ENCODE measurements around the gene CRELD2. TPM values are rescaled to one million over a fixed set of nuclear protein-coding genes. Genes with fewer than 3 reads are reported as not detected.
"Not testable (repeated sequence)": the region's sequence is repeated elsewhere in the genome, so short reads cannot be mapped to it uniquely, and the experiment has no call there.

The CRELD2 gene
- total RNA-seq, 2 experiments from 2014 or later, result 58.0 to 58.1 TPM

GRCh38 chr22:49945042-49945794 lies 26.8 kb downstream of the CRELD2 start:
- peak overlapping the region; percentile 80 for H3K27ac Mint-ChIP-seq
- H3K4me3 Mint-ChIP-seq; H3K9me3 Mint-ChIP-seq (ENCODE audit: insufficient read depth); ATAC-seq; H3K27me3 Mint-ChIP-seq (ENCODE audit: low read depth); CTCF ChIA-PET; H3K36me3 Mint-ChIP-seq (ENCODE audit: low read depth): not testable (repeated sequence)
- DNase-seq, result peak; percentile 72
- H3K4me1 Mint-ChIP-seq (ENCODE audit: low read depth), result peaks cover 12% of the 10 kb centered on the region
- POLR2A ChIA-PET, result interaction anchor here (0.6 kb wide), 1 partner anchor 663 kb away, joined by 3 read pairs; no protein-coding TSS in a partner anchor

GRCh38 chr22:49946612-49947295 lies 28.3 kb downstream of the CRELD2 start:
- ChIA-PET POLR2A (interaction anchor here (1.8 kb wide), 1 partner anchor 13 kb away, joined by 9 read pairs; the partner anchor contains the start of gene PIM3), CTCF (no interaction called here)
- Mint-ChIP-seq H3K27ac (no peak overlapping the region), H3K9me3 (ENCODE audit: insufficient read depth) (peaks cover 3% of the 10 kb centered on the region), H3K27me3 (ENCODE audit: low read depth) (no peaks in the 10 kb centered on the region), H3K4me3 (no peak overlapping the region), H3K4me1 (ENCODE audit: low read depth) (peaks cover 12% of the 10 kb centered on the region), H3K36me3 (ENCODE audit: low read depth) (no peaks in the 10 kb centered on the region)
- DNase-seq (no peak), ATAC-seq (no peak)

- no peaks in the 10 kb centered on the region for H3K36me3 Mint-ChIP-seq (ENCODE audit: low read depth)
- ATAC-seq, result no peak
- ChIA-PET POLR2A (interaction anchor here (1.8 kb wide), 1 partner anchor 13 kb away, joined by 9 read pairs; the partner anchor contains the start of gene PIM3), CTCF (no interaction called here)
- H3K27me3 Mint-ChIP-seq (ENCODE audit: low read depth), result no peaks in the 10 kb centered on the region
- DNase-seq, result no peak
- H3K4me3 Mint-ChIP-seq, result no peak overlapping the region
- peaks cover 3% of the 10 kb centered on the region for H3K9me3 Mint-ChIP-seq (ENCODE audit: insufficient read depth)
- H3K27ac Mint-ChIP-seq, result no peak overlapping the region
- peaks cover 12% of the 10 kb centered on the region for H3K4me1 Mint-ChIP-seq (ENCODE audit: low read depth)
Observed at GRCh38 chr22:49947296-49947622, 28.8 kb downstream of the CRELD2 start.

GRCh38 chr22:49948116-49948957 lies 29.9 kb downstream of the CRELD2 start:
- POLR2A ChIA-PET, result interaction anchor here (1.8 kb wide), 1 partner anchor 12 kb away, joined by 9 read pairs; the partner anchor contains the start of gene PIM3
- Mint-ChIP-seq H3K27me3 (ENCODE audit: low read depth) (no peaks in the 10 kb centered on the region), H3K4me3 (no peak overlapping the region), H3K36me3 (ENCODE audit: low read depth) (no peaks in the 10 kb centered on the region), H3K9me3 (ENCODE audit: insufficient read depth) (peaks cover 3% of the 10 kb centered on the region), H3K4me1 (ENCODE audit: low read depth) (peaks cover 12% of the 10 kb centered on the region), H3K27ac (no peak overlapping the region)
- ATAC-seq (no peak), DNase-seq (no peak)
- CTCF ChIA-PET, result no interaction called here

- no peak overlapping the region for H3K4me3 Mint-ChIP-seq
- peaks cover 3% of the 10 kb centered on the region for H3K9me3 Mint-ChIP-seq (ENCODE audit: insufficient read depth)
- ChIA-PET POLR2A (no interaction called here), CTCF (no interaction called here)
- ATAC-seq (no peak), DNase-seq (no peak)
- H3K27me3 Mint-ChIP-seq (ENCODE audit: low read depth), result no peaks in the 10 kb centered on the region
- H3K4me1 Mint-ChIP-seq (ENCODE audit: low read depth), result peaks cover 12% of the 10 kb centered on the region
- H3K27ac Mint-ChIP-seq, result no peak overlapping the region
- H3K36me3 Mint-ChIP-seq (ENCODE audit: low read depth), result no peaks in the 10 kb centered on the region
Observed at GRCh38 chr22:49948958-49949913, 30.8 kb downstream of the CRELD2 start.

- H3K4me3 Mint-ChIP-seq, result no peak overlapping the region
- ChIA-PET POLR2A (no interaction called here), CTCF (no interaction called here)
- no peak for DNase-seq
- peaks cover 3% of the 10 kb centered on the region for H3K9me3 Mint-ChIP-seq (ENCODE audit: insufficient read depth)
- ATAC-seq, result no peak
- peaks cover 12% of the 10 kb centered on the region for H3K4me1 Mint-ChIP-seq (ENCODE audit: low read depth)
- no peaks in the 10 kb centered on the region for H3K36me3 Mint-ChIP-seq (ENCODE audit: low read depth)
- H3K27ac Mint-ChIP-seq, result no peak overlapping the region
- H3K27me3 Mint-ChIP-seq (ENCODE audit: low read depth), result no peaks in the 10 kb centered on the region
Observed at GRCh38 chr22:49949914-49950292, 31.5 kb downstream of the CRELD2 start.

- ChIA-PET CTCF (no interaction called here), POLR2A (interaction anchor here (1.6 kb wide), 1 partner anchor 10 kb away, joined by 5 read pairs; the partner anchor contains the start of gene PIM3)
- Mint-ChIP-seq H3K4me3 (no peak overlapping the region), H3K9me3 (ENCODE audit: insufficient read depth) (peaks cover 3% of the 10 kb centered on the region), H3K27ac (no peak overlapping the region), H3K36me3 (ENCODE audit: low read depth) (no peaks in the 10 kb centered on the region), H3K27me3 (ENCODE audit: low read depth) (no peaks in the 10 kb centered on the region), H3K4me1 (ENCODE audit: low read depth) (peaks cover 9% of the 10 kb centered on the region)
- DNase-seq (no peak), ATAC-seq (no peak)
Observed at GRCh38 chr22:49950396-49950994, 32.1 kb downstream of the CRELD2 start.

GRCh38 chr22:49951000-49951677 lies 32.7 kb downstream of the CRELD2 start:
- Mint-ChIP-seq H3K9me3 (ENCODE audit: insufficient read depth) (no peaks in the 10 kb centered on the region), H3K4me1 (ENCODE audit: low read depth) (peaks cover 3% of the 10 kb centered on the region), H3K27me3 (ENCODE audit: low read depth) (no peaks in the 10 kb centered on the region), H3K27ac (no peak overlapping the region), H3K36me3 (ENCODE audit: low read depth) (no peaks in the 10 kb centered on the region), H3K4me3 (no peak overlapping the region)
- DNase-seq, result no peak
- ChIA-PET POLR2A (interaction anchor here (0.6 to 1.6 kb wide), 2 partner anchors 10 to 1056 kb away, joined by 3 to 5 read pairs; partner anchors contain the start of gene PIM3), CTCF (no interaction called here)
- no peak for ATAC-seq

GRCh38 chr22:49951678-49951985 lies 33.2 kb downstream of the CRELD2 start:
- no peaks in the 10 kb centered on the region for H3K36me3 Mint-ChIP-seq (ENCODE audit: low read depth)
- ATAC-seq (no peak), DNase-seq (no peak)
- POLR2A ChIA-PET, result interaction anchor here (0.6 to 1.6 kb wide), 3 partner anchors 9 to 1057 kb away, joined by 3 to 5 read pairs (median 3); partner anchors contain the start of gene PIM3
- no peaks in the 10 kb centered on the region for H3K9me3 Mint-ChIP-seq (ENCODE audit: insufficient read depth)
- H3K27ac Mint-ChIP-seq, result no peak overlapping the region
- CTCF ChIA-PET, result no interaction called here
- no peaks in the 10 kb centered on the region for H3K27me3 Mint-ChIP-seq (ENCODE audit: low read depth)
- H3K4me1 Mint-ChIP-seq (ENCODE audit: low read depth), result no peaks in the 10 kb centered on the region
- H3K4me3 Mint-ChIP-seq, result no peak overlapping the region

GRCh38 chr22:49951986-49952896 lies 33.8 kb downstream of the CRELD2 start:
- DNase-seq (no peak), ATAC-seq (no peak)
- Mint-ChIP-seq H3K9me3 (ENCODE audit: insufficient read depth) (no peaks in the 10 kb centered on the region), H3K27ac (no peak overlapping the region), H3K36me3 (ENCODE audit: low read depth) (no peaks in the 10 kb centered on the region), H3K4me3 (no peak overlapping the region), H3K4me1 (ENCODE audit: low read depth) (no peaks in the 10 kb centered on the region), H3K27me3 (ENCODE audit: low read depth) (no peaks in the 10 kb centered on the region)
- ChIA-PET CTCF (no interaction called here), POLR2A (interaction anchor here (0.7 to 0.8 kb wide), 2 partner anchors 27 to 290 kb away, joined by 3 read pairs; no protein-coding TSS in a partner anchor)

Measured in activated CD8-positive, alpha-beta T cell treated with anti-CD3 and anti-CD28 coated beads, Interleukin-2, amount 10 ng/mL, durations not matched to agents 7 days and 5 days (primary cell).